GM21515 (cell line): ENCODE measurements around the gene SIRT6.
"Not testable (repeated sequence)": the region's sequence is repeated elsewhere in the genome, so short reads cannot be mapped to it uniquely, and the experiment has no call there.

Experiments
- ATAC-seq: cut with Tn5 transposase; IDR thresholded peaks from one replicate; pipeline ENCODE4 v1.9.1; 2021; ENCODE audit not compliant: unreplicated experiment

The SIRT6 gene

DNA sequence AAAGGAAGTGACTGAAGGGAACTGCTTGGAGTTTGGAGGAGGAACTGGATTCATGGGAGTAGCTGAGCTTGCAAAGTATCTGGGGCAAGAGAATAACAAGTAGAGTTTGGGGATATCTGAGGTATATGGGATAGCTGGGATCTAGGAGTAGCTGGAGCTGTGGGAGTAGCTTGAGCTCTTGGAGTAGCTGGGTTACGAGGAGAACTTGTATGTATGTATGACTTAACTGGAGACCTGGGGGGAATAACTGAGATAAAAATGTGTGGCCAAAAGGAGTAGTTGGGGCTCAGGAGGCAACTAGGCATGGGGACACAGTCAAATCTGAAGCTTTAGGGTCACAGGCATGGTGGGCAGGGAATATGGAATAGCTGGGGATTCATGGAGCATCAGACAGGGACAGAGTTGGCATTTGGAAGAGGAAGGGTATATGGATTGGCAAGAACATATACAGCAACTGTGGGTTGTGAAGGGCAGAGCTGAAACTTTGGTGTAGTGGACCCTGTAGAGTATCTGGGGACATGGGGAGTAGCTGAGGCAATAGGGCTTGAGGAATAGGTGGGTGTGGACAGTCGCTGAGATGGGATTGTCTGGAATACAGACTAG, 18.7 kb upstream of the SIRT6 start:
- ATAC-seq: no peak

DNA sequence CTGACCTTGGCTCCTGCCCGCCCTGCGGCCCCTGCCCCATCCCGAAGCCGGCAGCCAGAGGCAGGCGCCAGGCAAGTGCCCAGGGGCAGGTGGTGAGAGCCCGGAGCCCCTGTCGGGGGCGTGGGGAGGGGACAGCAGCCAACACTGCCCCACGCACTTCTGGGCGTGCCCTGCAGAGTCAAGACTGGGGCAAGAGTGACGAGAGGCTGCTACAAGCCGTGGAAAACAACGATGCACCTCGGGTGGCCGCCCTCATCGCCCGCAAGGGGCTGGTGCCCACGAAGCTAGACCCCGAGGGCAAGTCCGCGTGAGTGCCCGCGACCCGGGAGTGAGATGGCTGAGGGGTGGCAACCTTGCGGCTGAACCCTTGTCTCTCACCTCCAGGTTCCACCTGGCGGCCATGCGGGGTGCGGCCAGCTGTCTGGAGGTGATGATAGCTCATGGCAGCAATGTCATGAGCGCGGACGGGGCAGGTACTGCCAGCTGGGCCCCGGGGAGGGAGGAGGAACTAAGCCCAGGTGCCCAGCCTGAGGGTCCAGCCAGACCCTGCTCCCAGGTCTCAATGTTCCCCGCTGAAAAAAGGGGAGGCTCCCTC, 17.4 kb upstream of the SIRT6 start:
- ATAC-seq: no peak

DNA sequence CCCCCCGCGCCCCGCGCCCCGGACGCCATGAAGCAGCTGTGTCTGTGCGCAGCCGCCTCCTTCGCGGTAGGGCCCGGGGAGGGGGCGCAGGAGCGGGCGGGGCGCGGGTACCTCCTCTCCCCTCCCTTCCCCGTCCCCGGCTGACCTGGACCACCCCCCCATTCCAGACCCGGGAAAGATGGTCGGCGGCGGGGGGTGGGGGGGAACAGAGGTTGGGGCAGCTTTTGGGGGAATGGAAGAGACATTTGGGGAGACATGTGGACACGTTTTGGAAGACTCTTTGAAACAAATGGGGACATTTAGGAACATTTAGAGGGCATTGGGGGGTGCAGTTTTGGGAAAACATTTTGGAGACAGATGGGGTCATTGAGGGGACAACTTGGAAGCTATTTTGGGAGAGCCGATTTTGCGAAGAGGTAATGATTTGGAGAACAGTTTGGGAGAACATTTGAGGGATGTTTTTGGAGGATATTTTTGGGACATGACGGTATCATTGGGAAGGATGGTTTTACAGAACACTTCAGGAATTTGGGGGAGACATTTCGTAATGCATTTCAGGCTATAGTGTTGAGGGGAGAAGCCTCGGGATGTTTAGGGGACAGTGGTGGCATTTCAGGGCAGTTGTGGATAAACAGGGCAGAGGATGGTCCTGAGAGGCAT, 16.2 kb upstream of the SIRT6 start:
- ATAC-seq: no peak

DNA sequence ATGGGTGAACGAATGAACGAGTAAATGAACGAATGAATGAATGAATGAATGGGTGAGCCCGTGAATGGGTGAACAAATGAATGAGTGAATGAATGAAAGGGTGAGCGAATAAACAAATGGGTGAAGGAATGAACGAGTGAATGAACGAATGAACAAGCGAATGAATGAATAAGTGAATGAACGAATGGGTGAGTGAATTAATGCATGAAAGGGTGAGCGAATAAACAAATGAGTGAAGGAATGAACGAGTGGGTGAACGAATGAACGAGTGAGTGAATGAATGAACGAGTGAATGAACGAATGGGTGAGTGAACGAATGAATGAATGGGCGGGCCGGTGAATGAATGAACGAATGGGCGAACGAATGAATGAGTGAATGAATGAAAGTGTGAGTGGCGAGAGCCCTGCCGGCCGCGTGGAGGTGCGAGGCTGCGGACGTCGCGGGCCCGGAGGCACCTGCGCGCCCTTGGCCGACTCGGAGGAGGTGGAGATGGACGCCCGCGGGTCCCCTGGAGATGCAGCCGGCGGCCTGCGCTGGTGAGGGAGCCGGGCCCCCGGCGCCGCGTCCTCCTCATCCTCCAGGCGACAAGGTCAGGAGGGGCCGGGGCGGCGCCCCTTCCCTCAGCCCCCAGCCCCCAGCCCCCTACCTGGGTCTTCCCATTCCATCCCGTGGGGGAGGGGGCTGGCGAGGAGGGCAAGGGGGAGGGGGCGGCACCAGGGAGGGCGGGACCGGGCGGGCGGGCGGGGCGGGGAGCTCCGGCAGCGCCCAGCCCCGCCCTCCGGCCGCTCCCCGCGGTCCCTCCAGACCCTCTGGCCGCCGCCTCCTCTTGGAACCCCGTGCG, 15.5 kb upstream of the SIRT6 start:
- ATAC-seq: no peak

DNA sequence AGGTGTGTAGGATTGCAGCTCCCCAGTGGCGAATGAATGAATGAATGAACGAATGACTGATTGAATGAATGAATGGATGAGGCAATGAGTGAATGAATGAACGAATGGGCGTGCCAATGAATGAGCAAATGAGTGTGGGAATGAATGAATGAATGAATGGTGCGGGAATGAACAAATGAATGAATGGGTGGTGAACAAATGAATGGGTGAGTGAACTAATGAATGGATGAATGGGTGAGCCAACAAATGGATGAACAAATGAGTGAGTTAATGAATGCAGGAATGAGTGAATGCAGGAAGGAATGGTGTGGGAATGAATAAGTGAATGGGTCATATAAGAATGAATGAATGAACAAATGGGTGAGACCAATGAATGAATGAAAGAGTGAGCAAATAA, 14.9 kb upstream of the SIRT6 start:
- no peak for ATAC-seq

DNA sequence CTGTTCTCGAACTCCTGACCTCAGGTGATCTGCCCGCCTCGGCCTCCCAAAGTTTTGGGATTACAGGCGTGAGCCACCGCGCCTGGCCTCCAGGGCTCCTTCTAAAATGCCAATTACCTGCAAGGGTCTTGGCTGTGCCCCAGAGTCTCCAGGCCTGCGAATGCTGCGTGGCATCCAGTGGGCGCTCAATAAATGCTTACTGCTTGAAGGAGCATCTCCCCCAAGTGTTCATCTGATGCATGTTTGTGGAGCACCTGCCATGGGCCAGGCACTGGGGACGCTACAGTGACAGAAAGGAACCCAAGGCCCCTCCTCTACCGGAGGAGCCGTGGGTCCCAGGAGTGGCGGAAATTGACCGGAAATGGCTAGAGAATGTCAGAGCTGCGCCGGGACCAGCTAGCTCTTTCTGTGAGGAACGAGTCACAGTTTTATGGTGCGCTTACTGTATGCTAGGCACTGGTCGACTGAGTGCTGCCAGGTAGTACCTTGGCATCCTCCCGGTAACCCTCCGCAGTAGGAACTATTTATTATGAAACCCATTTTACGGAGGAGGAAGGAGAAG, 14.3 kb upstream of the SIRT6 start:
- no peak for ATAC-seq

DNA sequence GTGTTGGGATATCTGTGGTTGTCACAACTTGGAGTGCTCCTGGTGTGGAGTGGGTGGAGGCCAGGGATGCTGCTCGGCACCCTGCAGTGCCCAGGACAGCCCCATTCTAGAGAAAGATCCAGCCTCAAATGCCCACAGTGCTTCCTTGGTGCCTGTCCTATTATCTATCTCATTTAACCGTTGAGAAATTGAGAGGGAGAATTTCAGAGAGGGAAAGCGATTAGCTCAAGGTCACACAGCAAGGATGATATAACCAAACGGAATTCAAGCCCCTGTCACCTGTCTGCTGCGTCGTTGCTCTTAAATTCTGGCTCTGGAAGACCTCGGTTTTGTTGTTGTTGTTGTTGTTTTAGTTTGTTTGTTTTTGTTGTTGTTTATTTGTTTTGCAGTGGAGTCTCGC, 13.6 kb upstream of the SIRT6 start:
- no peak for ATAC-seq

DNA sequence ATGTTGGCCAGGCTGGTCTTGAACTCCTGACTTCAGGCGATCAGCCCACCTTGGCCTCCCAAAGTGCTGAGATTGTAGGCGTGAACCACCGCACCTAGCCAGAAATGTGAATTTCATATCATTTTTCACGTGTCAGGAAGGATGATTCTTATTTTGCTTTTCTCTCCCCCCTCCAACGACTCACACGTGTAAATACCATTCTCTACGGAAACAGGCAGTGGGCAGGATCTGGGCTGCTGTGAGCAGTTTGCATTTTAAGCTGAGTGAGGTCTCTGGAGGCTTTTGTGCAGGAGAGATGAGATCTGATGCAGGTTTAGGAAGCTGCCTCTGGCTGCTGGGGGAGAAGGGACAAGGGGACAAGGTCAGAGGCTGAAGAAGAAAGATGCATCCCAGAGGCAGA, 12.0 kb upstream of the SIRT6 start:
- ATAC-seq: no peak

DNA sequence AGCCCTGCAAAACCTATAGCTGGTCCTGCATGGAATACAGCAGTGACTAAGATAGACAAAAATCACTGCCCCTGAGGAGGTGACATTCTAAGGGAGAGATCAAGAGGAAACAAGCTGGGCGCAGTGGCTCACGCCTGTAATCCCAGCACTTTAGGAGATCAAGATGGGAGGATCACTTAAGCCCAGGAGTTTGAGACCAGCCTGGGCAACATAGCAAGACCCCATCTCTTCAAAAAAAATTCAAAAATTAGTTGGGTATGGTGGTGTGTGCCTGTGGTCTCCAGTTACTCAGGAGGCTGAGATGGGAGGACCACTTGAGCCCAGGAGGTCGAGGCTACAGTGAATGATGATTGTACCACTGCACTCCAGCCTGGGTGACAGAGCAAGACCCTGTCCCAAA, 10.2 kb upstream of the SIRT6 start:
- ATAC-seq: not testable (repeated sequence)

DNA sequence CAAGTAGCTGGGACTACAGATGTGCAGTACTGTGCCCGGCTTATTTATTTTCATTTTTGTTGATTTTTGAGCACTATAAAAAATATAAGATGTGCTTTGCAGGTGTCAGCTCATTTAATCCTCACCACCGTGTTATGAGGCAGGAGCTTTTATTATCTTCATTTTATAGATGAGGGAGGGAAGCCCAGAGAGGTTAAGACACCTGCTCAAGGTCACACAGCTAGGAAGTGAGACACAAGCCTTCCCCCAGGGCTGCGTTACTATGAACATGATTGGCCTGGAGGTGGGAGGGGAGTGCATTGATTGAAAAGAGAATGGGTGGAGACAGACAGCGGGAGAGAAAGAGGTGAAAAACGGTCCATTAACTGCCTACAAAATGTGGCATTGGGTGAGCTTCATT, 7.3 kb upstream of the SIRT6 start:
- no peak for ATAC-seq

DNA sequence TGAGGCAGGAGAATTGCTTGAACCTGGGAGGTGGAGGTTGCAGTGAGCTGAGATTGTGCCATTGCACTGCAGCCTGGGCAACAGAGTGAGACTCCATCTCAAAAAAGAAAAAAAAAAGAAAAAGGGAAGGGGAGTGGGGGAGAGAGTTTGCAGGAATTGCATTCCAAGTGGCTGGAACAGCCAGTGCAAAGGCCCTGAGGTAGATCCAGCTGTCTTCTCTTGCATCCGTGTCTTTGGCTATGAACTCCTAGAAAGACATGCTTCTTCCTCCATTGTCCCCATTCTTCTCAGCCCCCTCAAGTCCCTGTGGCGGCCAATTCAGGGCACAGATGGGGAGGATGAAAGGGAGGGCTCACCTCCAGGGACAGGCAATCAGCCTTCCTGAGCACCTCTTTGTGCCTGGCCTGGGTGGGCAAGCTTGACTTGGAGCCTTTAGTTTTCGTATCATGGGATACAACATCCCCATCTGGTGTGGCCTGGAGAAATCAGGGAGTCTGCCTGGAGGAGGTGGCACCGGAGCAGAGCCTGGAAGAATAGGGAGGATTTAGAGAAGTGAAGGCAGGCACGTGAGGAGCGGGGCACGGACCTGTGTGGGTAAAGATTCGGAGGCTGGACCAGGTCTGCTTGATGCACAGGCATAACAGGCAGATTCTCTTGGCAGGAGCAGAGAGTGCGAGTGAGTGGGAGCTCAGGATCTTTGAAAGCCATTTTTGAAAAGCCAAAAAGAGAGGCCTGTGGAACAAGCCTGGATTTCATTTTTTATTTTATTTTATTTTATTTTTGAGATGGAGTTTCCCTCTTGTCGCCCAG, 5.2 kb upstream of the SIRT6 start:
- no peak for ATAC-seq

DNA sequence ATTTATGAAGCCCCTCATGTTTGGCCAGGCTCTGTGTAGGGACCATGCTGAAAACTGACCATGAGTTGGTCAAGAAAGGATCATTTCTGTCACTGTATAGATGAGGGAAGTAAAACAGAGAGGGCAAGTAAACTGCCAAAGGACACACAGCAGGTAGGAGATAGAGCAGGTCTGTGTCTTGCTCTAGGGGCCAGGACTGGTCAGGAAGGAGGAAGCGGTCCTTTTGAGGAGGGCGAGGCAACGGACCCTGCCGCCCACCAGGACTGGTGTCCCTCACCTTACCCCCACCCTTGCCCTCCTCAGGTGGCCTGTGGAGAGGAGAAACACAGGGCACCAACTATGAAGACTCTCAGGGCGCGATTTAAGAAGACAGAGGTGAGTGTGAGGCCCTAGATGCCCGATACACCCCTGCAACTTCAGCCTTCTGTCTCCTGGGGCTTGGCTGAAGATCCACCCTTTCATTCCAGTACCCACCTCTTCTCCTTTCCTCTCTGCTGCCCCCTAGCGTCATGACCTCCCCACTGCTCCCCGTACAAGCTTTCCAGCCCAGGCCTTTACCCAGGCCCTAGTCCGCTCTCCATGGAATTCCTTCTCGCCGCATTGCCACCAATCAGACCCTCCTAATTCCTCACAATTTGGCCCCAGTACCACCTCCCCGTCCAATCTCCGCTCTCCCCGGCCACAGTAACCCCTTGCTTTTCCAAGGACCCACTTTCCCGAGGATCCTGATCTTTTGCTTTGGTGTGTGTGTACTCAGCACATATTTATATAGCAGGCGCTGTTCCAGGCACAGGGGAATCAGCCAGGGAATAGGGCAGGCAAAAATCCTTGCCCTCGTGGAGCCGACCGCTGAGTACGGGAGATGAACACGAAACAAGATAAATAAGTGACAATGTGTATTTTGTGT, 4.0 kb upstream of the SIRT6 start:
- ATAC-seq: no peak

DNA sequence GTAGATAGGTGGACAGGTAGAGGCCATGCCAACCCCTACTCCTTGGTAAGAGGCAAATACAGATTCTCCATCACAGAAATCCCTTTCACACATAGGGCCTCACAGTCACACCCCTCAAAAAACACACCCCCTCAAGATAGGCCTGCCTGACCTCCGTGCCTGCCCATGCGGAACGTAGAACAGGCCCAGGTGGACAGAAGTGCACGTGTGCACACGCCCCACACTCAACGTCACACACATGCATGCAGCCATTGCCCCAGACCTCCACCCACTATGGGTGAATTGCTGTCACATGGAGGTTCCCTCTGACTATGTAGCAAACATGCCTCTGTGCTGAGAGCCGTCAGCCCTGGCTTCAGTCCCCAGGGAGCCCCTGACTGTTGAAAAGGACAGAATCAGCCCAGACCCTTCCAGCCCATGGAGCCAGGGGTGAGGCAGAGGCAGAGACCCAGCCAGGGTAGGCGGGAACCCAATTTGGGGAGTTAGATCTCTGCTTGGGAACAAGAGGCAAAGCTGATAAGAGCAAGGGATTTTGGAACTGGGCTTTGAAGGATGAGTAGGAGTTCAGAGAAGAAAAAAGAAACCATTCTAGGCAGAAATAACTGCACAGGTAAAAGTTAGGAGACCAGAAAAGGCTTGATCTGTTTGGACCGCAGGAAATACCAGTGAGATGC, 3.2 kb upstream of the SIRT6 start:
- no peak for ATAC-seq

DNA sequence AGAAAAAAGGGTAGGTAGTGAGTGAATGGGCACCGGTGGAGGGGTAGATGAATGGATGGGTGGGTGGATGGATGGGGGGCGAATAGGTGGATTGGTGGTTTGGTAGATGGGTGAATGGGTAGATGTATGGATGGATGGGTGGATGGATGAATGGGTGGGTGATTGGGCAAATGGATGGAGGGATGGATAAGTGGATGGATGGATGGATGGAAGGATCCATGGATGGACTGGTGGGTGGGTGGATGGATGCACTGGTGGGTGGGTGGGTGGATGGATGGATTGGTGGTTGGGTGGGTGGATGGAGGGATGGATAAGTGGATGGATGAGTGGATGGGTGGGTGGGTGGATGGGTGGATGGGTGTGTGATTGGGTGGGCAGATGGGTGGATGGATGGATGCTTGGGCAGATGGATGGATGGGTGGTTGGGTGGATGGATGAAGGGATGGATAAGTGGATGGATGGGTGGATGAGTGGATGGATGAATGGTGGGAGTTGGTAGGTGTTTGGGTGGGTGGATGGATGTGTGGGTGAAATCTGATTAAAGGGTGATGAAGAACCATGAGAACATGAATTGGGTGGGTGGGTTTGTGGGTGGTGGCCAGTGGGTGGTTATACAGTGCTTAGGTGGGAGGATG, 2.5 kb upstream of the SIRT6 start:
- no peak for ATAC-seq

DNA sequence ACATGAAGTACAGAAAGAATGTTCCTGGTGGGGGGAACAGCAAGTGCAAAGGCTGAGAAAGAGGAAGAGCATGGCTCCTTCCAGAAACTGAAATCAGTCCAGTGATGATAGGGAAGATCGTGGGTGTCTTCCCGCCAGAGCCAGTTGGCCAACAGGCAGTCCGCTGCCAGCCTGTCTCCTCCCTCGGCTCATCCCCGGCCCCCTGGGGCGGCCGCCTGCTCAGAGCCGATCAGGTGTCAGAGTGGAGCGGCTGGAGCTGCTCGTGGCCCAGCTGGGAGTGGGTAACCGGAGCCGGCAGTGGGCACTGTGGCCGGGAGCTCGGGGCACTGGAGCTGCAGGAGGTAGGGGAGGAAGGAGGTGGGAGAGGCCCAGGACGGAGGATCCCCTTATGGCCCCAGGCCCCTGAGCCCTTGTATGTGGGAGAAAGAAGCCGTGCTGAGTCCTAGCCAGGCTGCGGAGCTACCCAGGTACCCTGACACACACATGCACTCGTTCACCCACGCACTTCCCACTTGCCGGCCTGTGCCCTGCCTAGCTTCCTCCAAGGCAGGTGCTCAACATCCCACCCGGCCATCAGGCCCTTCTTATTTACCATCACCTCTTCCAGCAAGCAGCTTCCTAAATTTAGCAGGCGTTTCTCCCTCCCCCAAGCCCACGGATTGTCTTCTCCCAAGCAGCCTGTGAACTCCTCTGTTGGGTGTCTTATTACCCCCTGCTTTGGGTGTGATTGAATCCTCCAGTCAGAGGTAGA, 1.8 kb upstream of the SIRT6 start:
- no peak for ATAC-seq

DNA sequence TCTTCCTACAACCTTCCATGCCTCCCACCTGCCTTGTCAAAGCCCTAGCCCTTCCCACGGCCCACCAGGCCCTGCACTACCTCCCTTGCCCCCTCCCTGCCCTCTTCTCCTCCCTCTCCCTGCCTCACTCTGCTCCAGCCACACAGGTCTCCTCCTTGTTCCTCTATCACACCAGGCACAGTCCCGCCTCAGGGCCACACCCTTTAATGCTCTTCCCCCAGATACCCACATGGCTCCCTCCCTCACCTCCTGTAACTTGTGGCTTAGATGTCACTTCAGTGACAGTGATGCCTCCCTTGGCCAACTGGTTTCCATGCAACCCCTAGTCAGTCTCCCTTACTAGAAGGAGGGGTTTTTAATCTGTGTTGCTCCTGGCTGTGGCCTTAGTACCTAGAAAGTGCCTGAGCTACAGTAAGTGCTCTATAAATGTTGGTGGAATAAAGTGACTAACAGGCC, 1.3 kb downstream of the SIRT6 start:
- ATAC-seq: no peak

DNA sequence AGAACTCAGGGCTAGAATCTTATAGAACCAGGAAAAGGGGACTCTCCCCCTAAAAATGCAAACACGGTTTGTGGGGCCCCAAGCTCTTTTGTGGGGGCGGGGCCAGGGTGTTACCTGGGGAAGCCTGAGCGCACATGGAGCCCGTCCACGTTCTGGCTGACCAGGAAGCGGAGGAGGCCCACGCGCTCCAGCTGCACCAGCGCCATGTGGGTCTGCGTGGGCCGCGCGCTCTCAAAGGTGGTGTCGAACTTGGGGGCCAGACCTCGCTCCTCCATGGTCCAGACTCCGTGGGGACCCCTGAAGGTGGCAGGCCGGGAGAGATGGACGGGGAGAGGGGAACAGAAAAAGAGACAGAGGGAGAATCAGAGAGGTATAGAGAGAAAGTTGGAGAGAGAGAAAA, 3.4 kb downstream of the SIRT6 start:
- no peak for ATAC-seq

DNA sequence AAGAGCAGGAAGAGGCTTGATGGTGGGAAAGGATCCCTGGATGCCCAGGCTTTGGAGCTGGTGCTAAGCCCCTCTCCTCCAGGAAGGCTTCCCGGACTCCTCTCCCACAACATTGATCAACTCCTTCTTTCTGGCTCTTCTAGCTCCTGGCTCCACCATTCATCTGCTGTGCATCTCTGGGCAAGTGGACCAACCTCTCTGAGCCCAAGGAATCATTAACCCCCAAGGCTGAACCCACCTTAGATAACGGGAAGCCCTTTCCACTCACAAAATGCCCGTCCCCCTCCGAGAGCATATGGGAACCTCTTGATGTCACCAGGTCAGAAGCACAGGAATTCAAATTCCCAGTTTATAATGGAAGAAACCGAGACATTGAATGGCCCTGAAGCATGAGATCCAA, 5.2 kb downstream of the SIRT6 start:
- ATAC-seq: no peak
